Pons (tissue), 1 donor: ENCODE measurements around the gene NAALADL2.
"Not testable (repeated sequence)": the region's sequence is repeated elsewhere in the genome, so short reads cannot be mapped to it uniquely, and the experiment has no call there.

Experiments used
- DNase-seq: peaks from one replicate; pipeline ENCODE4 v3.0.0-alpha.2; 2016; ENCODE audit warnings: low spot score

Gene NAALADL2

GRCh38 chr3:175485436-175485835 lies 626.3 kb downstream of the NAALADL2 start:
- no peak for DNase-seq

GRCh38 chr3:175486255-175486654 lies 627.1 kb downstream of the NAALADL2 start:
- no peak for DNase-seq

- DNase-seq: no peak
These were observed 630.3 kb downstream of the NAALADL2 start for GRCh38 chr3:175489406-175489805.

GRCh38 chr3:175493301-175493700 lies 634.2 kb downstream of the NAALADL2 start:
- no peak for DNase-seq

GRCh38 chr3:175495331-175495730 lies 636.2 kb downstream of the NAALADL2 start:
- DNase-seq: no peak

- no peak for DNase-seq
These were observed 643.0 kb downstream of the NAALADL2 start for GRCh38 chr3:175502155-175502554.

- no peak for DNase-seq
These were observed 652.2 kb downstream of the NAALADL2 start for GRCh38 chr3:175511219-175511785.

- peak; percentile 95 for DNase-seq
These were observed 653.6 kb downstream of the NAALADL2 start for GRCh38 chr3:175512700-175513099.

- DNase-seq: no peak
These were observed 659.3 kb downstream of the NAALADL2 start for GRCh38 chr3:175518459-175518858.

GRCh38 chr3:175521406-175521805 lies 662.3 kb downstream of the NAALADL2 start:
- no peak for DNase-seq

- DNase-seq: no peak
These were observed 667.1 kb downstream of the NAALADL2 start for GRCh38 chr3:175526191-175526590.

- DNase-seq: no peak
These were observed 667.6 kb downstream of the NAALADL2 start for GRCh38 chr3:175526609-175527280.

GRCh38 chr3:175528693-175529092 lies 669.6 kb downstream of the NAALADL2 start:
- not testable (repeated sequence) for DNase-seq

GRCh38 chr3:175535351-175535750 lies 676.2 kb downstream of the NAALADL2 start:
- DNase-seq: no peak

GRCh38 chr3:175546115-175546514 lies 687.0 kb downstream of the NAALADL2 start:
- no peak for DNase-seq

GRCh38 chr3:175552929-175553328 lies 693.8 kb downstream of the NAALADL2 start:
- DNase-seq: no peak

- DNase-seq: no peak
These were observed 695.7 kb downstream of the NAALADL2 start for GRCh38 chr3:175554801-175555200.

GRCh38 chr3:175558261-175558660 lies 699.1 kb downstream of the NAALADL2 start:
- no peak for DNase-seq

GRCh38 chr3:175564363-175564762 lies 705.2 kb downstream of the NAALADL2 start:
- no peak for DNase-seq

- DNase-seq: no peak
These were observed 712.0 kb downstream of the NAALADL2 start for GRCh38 chr3:175571096-175571495.

- no peak for DNase-seq
These were observed 714.1 kb downstream of the NAALADL2 start for GRCh38 chr3:175573226-175573625.

- DNase-seq: no peak
These were observed 721.2 kb downstream of the NAALADL2 start for GRCh38 chr3:175580318-175580717.

GRCh38 chr3:175585898-175586297 lies 726.8 kb downstream of the NAALADL2 start:
- no peak for DNase-seq

GRCh38 chr3:175590745-175591144 lies 731.6 kb downstream of the NAALADL2 start:
- no peak for DNase-seq
